Neuronal stem cell (in vitro differentiated cells): ENCODE measurements around the gene LMF1.

ENCODE experiments used
- DNase-seq: peaks from one replicate; pipeline ENCODE4 v3.0.0-alpha.2; 2013; ENCODE audit warnings: low spot score
- H2AFZ ChIP-seq: one replicate; pipeline ENCODE4 v1.6.1; 2013; ENCODE audit warnings: mild to moderate bottlenecking, low read length, inconsistent platforms
- H2AK5ac ChIP-seq: 2 replicates; pipeline ENCODE4 v1.6.1; 2013; ENCODE audit warnings: low read depth, mild to moderate bottlenecking, inconsistent platforms, low read length, moderate library complexity, mixed read lengths
- H2BK120ac ChIP-seq: 2 replicates; pipeline ENCODE4 v1.6.1; 2013; ENCODE audit warnings: low read depth, mild to moderate bottlenecking, inconsistent platforms, low read length, moderate library complexity, mixed read lengths
- H2BK12ac ChIP-seq: one replicate; pipeline ENCODE4 v1.6.1; 2013; ENCODE audit warnings: low read length, inconsistent platforms
- H2BK15ac ChIP-seq: 2 replicates; pipeline ENCODE4 v1.6.1; 2013; ENCODE audit warnings: mild to moderate bottlenecking, low read length, inconsistent platforms, mixed read lengths
- H2BK5ac ChIP-seq: one replicate; pipeline ENCODE4 v1.6.1; 2013; ENCODE audit warnings: inconsistent platforms, mild to moderate bottlenecking, low read length, moderate library complexity
- H3K14ac ChIP-seq: one replicate; pipeline ENCODE4 v1.6.1; 2013; ENCODE audit warnings: low read length, inconsistent platforms
- H3K18ac ChIP-seq: 2 replicates; pipeline ENCODE4 v1.6.1; 2013; ENCODE audit warnings: low read length, inconsistent platforms
- H3K23ac ChIP-seq: 2 replicates; pipeline ENCODE4 v1.6.1; 2013; ENCODE audit warnings: low read depth, mild to moderate bottlenecking, mixed read lengths, low read length, inconsistent platforms; ENCODE audit not compliant: poor library complexity
- H3K27ac ChIP-seq: replicated peaks from 3 replicates; pipeline ENCODE4 v1.5.1; 2013; ENCODE audit warnings: low read length, inconsistent platforms
- H3K27me3 ChIP-seq, 3 experiments: 2 replicates each; pipeline ENCODE4 v1.6.1; 2013; ENCODE audit warnings: low read length in 3 of 3, mild to moderate bottlenecking in 2 of 3, inconsistent platforms in 1 of 3, low read depth in 1 of 3, mixed read lengths in 1 of 3, moderate library complexity in 1 of 3; ENCODE audit not compliant: control insufficient read depth in 3 of 3, insufficient read depth in 3 of 3
- H3K36me3 ChIP-seq, 2 donors: replicated peaks in 1 of 2; 2 replicates each; pipeline ENCODE4 v1.6.1; 2013; ENCODE audit warnings: low read length in 2 of 2; ENCODE audit not compliant: control insufficient read depth in 2 of 2, insufficient read depth in 2 of 2
- H3K4ac ChIP-seq: 2 replicates; pipeline ENCODE4 v1.6.1; 2013; ENCODE audit warnings: inconsistent platforms, mild to moderate bottlenecking, low read length, moderate library complexity
- H3K4me1 ChIP-seq, 2 donors: 1 replicate in 1 of 2; 2 replicates in 1 of 2; pipeline ENCODE4 v1.6.1; 2013; ENCODE audit warnings: low read length in 2 of 2, low read depth in 1 of 2; ENCODE audit not compliant: control insufficient read depth in 2 of 2, insufficient read depth in 1 of 2
- H3K4me2 ChIP-seq: one replicate; pipeline ENCODE4 v1.6.1; 2013; ENCODE audit warnings: mild to moderate bottlenecking, low read length, inconsistent platforms; ENCODE audit not compliant: insufficient read depth, poor library complexity, severe bottlenecking
- H3K4me3 ChIP-seq, 2 donors: 2 replicates each; pipeline ENCODE4 v1.5.1; 2013; ENCODE audit warnings: low read length in 2 of 2, mild to moderate bottlenecking in 2 of 2, inconsistent platforms in 1 of 2, moderate library complexity in 1 of 2
- H3K79me1 ChIP-seq: one replicate; pipeline ENCODE4 v1.6.1; 2013; ENCODE audit warnings: low read depth, mild to moderate bottlenecking, inconsistent platforms, low read length, moderate library complexity
- H3K9ac ChIP-seq: one replicate; pipeline ENCODE4 v1.6.1; 2013; ENCODE audit warnings: mild to moderate bottlenecking, low read depth, low read length, inconsistent platforms; ENCODE audit not compliant: poor library complexity
- H3K9me3 ChIP-seq, 2 donors: replicated peaks in 1 of 2; 2 replicates each; pipeline versions ENCODE3 to v1.6.1; 2013; ENCODE audit warnings: low read length in 2 of 2, mild to moderate bottlenecking in 2 of 2, inconsistent platforms in 1 of 2, low read depth in 1 of 2, mixed read lengths in 1 of 2, moderate library complexity in 1 of 2; ENCODE audit not compliant: control insufficient read depth in 2 of 2, insufficient read depth in 1 of 2
- H4K8ac ChIP-seq: one replicate; pipeline ENCODE4 v1.6.1; 2013; ENCODE audit warnings: low read depth, mild to moderate bottlenecking, inconsistent platforms, low read length, moderate library complexity
- H4K91ac ChIP-seq: one replicate; pipeline ENCODE4 v1.6.1; 2013; ENCODE audit warnings: low read length, low read depth, mild to moderate bottlenecking, inconsistent platforms; ENCODE audit not compliant: poor library complexity
- WGBS, 2 donors: extraction: QIAGEN DNeasy Blood & Tissue Kit; methylation state at CpG; one replicate each; pipeline ENCODE4 v1.1.7; 2013; ENCODE audit warnings: missing lambda C conversion rate in 2 of 2, mixed read lengths in 1 of 2; ENCODE audit not compliant: insufficient read length in 2 of 2, insufficient replicate concordance in 1 of 2; ENCODE audit errors: extremely low coverage in 2 of 2; 5-methylcytosine and 5-hydroxymethylcytosine counted together

LMF1 gene

DNA sequence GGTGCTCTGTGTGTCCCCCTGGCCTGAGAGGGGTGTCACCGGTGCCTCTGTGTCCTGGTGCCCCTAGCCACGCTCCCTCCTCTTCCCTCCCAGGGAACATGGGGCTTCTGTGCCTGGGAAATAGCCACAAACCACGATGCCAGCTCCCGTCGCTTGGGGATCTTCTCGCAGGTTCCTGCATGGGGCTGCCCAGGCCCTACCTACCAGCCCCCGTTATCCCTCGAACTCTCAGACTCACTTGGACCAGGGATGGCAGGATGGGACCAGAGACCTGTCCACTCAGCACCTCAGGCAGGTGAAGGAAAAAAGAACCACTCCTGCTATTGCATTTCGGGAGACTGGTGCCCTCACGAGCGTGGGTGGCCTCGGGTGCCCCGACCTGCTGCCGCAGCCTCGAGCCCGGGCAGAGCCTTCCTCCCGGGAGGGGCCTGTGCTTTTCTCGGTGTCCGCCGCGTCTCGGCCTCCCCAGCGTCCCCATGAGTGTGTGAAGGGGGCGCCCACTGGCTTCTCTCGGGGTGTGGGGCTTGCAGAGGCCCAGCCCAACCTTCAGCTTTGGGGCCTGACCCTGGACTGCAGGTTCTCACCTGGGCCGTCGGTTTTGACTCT lies 129.2 kb downstream of the LMF1 start:
- no peak overlapping the region for H4K8ac ChIP-seq
- H3K4me1 ChIP-seq: peaks cover 0 to 11% of the 10 kb centered on the region in 2 donors
- H3K4me2 ChIP-seq: no peak overlapping the region
- peak overlapping the region; percentile 47 for H2BK120ac ChIP-seq
- no peak overlapping the region for H3K23ac ChIP-seq
- H4K91ac ChIP-seq: no peak overlapping the region
- no peak overlapping the region for H2BK15ac ChIP-seq
- peak overlapping the region; percentile 71 for H3K14ac ChIP-seq
- no peaks in the 10 kb centered on the region for H3K36me3 ChIP-seq
- no peak overlapping the region for H3K4me3 ChIP-seq
- peak overlapping the region; percentile 34 for H2AK5ac ChIP-seq
- no peak overlapping the region for H3K9ac ChIP-seq
- peaks cover 2% of the 10 kb centered on the region for H3K79me1 ChIP-seq
- no peak overlapping the region for H2BK12ac ChIP-seq
- H3K4ac ChIP-seq: no peak overlapping the region
- H3K27me3 ChIP-seq: no peaks in the 10 kb centered on the region
- no CpG with 5 or more reads among the region's 27 CpGs for WGBS, 2 donors
- no peak overlapping the region for H3K27ac ChIP-seq
- no peak overlapping the region for H2AFZ ChIP-seq
- no peak overlapping the region for H2BK5ac ChIP-seq
- H3K18ac ChIP-seq: peak overlapping the region; percentile 46
- H3K9me3 ChIP-seq: peaks cover 10 to 11% of the 10 kb centered on the region in 2 donors
- no peak for DNase-seq

DNA sequence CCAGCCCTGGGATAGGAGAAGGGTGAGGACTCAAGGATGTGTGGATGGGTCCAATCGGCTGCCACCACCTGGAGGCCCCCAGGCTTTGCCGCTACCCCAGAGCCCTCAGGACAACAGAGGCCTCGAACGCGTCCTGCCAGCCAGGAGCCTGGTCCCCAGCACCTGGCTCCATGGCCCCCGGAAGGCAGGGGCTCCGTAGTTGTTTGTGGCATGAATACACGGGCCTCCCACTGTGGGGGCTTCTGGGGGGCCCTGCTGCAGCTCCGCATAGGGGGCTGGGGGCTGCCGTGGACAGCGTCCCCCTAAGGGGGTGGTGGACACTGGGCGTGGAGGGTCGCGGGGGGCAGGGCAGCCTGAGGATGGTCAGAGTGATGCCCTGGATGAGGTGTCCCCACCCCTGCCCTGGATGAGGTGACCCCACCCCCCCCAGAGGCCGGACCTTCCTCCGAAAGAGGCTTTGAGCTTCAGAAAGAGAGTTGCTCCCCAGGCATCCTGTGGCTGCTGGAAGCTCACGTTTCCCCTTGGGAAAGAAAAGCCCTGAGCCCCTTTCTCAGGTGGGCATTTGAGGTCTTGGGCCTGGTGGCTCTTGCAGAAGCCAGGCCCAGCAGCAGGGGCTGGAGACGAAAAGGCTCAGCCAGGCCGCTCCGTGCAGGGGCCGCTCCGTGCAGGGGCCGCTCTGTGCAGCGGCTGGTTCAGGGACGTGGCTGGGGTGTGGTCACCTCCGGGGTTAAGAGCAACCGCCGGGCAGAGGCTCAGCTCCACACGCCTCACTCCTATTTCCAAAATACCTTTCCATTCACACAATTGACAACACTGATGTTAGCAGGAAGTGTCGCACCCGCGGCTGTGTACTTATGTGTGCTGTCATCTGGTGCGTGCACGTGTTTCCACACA lies 130.0 kb downstream of the LMF1 start:
- H3K79me1 ChIP-seq: peaks cover 2% of the 10 kb centered on the region
- H3K27ac ChIP-seq: no peak overlapping the region
- no peak overlapping the region for H3K4me3 ChIP-seq
- H3K23ac ChIP-seq: no peak overlapping the region
- H3K4me2 ChIP-seq: no peak overlapping the region
- peak overlapping the region; percentile 71 for H3K14ac ChIP-seq
- H3K4me1 ChIP-seq: peaks cover 0 to 11% of the 10 kb centered on the region in 2 donors
- no peak overlapping the region for H4K8ac ChIP-seq
- DNase-seq: no peak
- H3K36me3 ChIP-seq: no peaks in the 10 kb centered on the region
- no peak overlapping the region for H2BK15ac ChIP-seq
- peak overlapping the region; percentile 47 for H2BK120ac ChIP-seq
- no peak overlapping the region for H4K91ac ChIP-seq
- WGBS, 2 donors: no CpG with 5 or more reads among the region's 34 CpGs
- H3K18ac ChIP-seq: peak overlapping the region; percentile 17
- H3K27me3 ChIP-seq: no peaks in the 10 kb centered on the region
- H3K4ac ChIP-seq: no peak overlapping the region
- peak overlapping the region; percentile 35 for H2BK5ac ChIP-seq
- H2BK12ac ChIP-seq: no peak overlapping the region
- no peak overlapping the region for H2AK5ac ChIP-seq
- H3K9ac ChIP-seq: no peak overlapping the region
- peaks cover 12 to 15% of the 10 kb centered on the region in 2 donors for H3K9me3 ChIP-seq
- no peak overlapping the region for H2AFZ ChIP-seq

DNA sequence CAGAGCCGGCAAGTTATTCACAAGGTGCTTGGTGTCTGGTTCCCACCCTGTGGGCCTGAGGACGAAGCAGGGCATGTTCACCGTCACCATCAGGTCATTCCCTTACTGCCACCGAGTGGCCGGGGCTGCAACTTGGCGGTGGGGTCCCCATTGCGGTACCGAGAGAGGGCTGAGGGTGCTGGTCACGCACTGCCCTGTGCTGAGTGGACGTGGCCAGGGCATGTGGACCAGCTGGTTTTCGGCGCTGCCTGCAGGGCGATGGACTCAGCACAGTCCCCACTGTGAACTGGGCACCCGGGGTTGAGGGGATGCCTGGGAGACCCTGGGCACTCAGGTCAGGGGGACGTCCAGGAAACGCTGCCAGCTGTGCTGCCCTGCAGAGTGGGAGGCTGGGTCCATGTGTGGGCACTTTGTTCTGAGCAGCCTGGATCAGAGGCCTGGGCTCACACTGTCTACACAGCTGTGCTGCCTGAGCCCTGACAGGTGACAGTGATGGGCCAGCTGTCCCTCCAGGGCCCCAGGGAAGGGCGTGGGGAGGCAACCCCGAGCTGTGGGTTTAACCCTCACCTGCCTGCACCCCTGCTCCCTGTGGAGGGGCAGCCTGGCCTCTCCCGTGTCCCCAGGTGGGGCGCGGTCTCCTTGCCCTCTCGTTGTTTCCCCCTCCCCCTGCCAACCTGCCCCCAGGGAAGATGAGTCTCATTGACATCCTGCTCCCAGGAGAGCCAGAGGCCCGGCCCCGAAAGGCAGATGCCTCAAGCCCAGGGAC lies 131.0 kb downstream of the LMF1 start:
- Histone ChIP-seq H4K8ac (no peak overlapping the region), H3K18ac (peak overlapping the region; percentile 52), H3K27ac (no peak overlapping the region), H3K27me3 (peaks cover 0 to 2% (median 0%) of the 10 kb centered on the region in 3 experiments), H2BK5ac (peak overlapping the region; percentile 35), H3K9me3 (peaks cover 14 to 15% of the 10 kb centered on the region in 2 donors), H3K4me1 (peaks cover 0 to 11% of the 10 kb centered on the region in 2 donors), H3K36me3 (no peaks in the 10 kb centered on the region), H3K4me2 (no peak overlapping the region), H2AFZ (no peak overlapping the region), H3K79me1 (peaks cover 2% of the 10 kb centered on the region), H2BK15ac (peak overlapping the region; percentile 26), H3K14ac (peak overlapping the region; percentile 71), H4K91ac (peak overlapping the region; percentile 85), H2AK5ac (peak overlapping the region; percentile 84), H3K4me3 (peak overlapping the region in 1 of 2 donors; percentile 34), H2BK12ac (peak overlapping the region; percentile 41), H2BK120ac (no peak overlapping the region), H3K9ac (no peak overlapping the region), H3K23ac (peak overlapping the region; percentile 89), H3K4ac (no peak overlapping the region)
- no CpG with 5 or more reads among the region's 24 CpGs for WGBS, 2 donors
- no peak for DNase-seq
